DMS153 (cell line): ENCODE measurements around the gene MAPK8.

Experiments used
- DNase-seq: peaks from one replicate; lab custom pipeline; 2025; lab: John Stamatoyannopoulos, UW

Gene MAPK8

GRCh38 chr10:48477616-48478015 is 171.1 kb downstream of the MAPK8 start:
- no peak for DNase-seq

GRCh38 chr10:48478469-48478868 is 172.0 kb downstream of the MAPK8 start:
- DNase-seq, result no peak

GRCh38 chr10:48478980-48479811 is 172.7 kb downstream of the MAPK8 start:
- no peak for DNase-seq

GRCh38 chr10:48480397-48481374 is 174.2 kb downstream of the MAPK8 start:
- no peak for DNase-seq

GRCh38 chr10:48481385-48481784 is 174.9 kb downstream of the MAPK8 start:
- DNase-seq, result no peak

- DNase-seq, result no peak
Measured at GRCh38 chr10:48482207-48482606, 175.7 kb downstream of the MAPK8 start.

- DNase-seq, result no peak
Measured at GRCh38 chr10:48484911-48485310, 178.4 kb downstream of the MAPK8 start.

- DNase-seq, result no peak
Measured at GRCh38 chr10:48485711-48486110, 179.2 kb downstream of the MAPK8 start.

- no peak for DNase-seq
Measured at GRCh38 chr10:48487244-48487643, 180.8 kb downstream of the MAPK8 start.
